ENCODE data around the gene PHIP.

GRCh38 chr6:78948785-78949184 lies 129.3 kb downstream of the PHIP start:
- TF ChIP-seq CTCF (IDR thresholded peaks at IDR 0.05): no peak
- no peak for TF ChIP-seq POLR2A (IDR thresholded peaks at IDR 0.05)

All from Peyer's patch (tissue), 4 donors.